HG03039 (cell line): ENCODE data around the gene DYNLL2.
A peak's percentile ranks its signal among the peaks of the same experiment; 100 is the strongest.
"Not testable (repeated sequence)": the region's sequence is repeated elsewhere in the genome, so short reads cannot be mapped to it uniquely, and the experiment has no call there.

ENCODE experiments used
- ATAC-seq: cut with Tn5 transposase; IDR thresholded peaks from one replicate; pipeline ENCODE4 v1.9.1; 2021; ENCODE audit warnings: mild to moderate bottlenecking, moderate library complexity; ENCODE audit not compliant: unreplicated experiment

The DYNLL2 gene

GRCh38 chr17:58082870-58083490 lies at the start of gene DYNLL2:
DYNLL2 (plus strand) TSS chr17:58083419; CDS start chr17:58087091, 3,672 bp downstream.
- ATAC-seq = peak; percentile 60

- ATAC-seq = no peak
Observed at GRCh38 chr17:58039975-58040374, 43.2 kb upstream of the DYNLL2 start.

- no peak for ATAC-seq
Observed at GRCh38 chr17:58040386-58040785, 42.8 kb upstream of the DYNLL2 start.

- ATAC-seq = no peak
Observed at GRCh38 chr17:58041161-58041560, 42.1 kb upstream of the DYNLL2 start.

GRCh38 chr17:58043221-58044181 lies 39.7 kb upstream of the DYNLL2 start:
- ATAC-seq = no peak

- ATAC-seq = not testable (repeated sequence)
Observed at GRCh38 chr17:58044256-58044655, 39.0 kb upstream of the DYNLL2 start.

GRCh38 chr17:58046239-58047094 lies 36.8 kb upstream of the DYNLL2 start:
- ATAC-seq = no peak

- ATAC-seq = no peak
Observed at GRCh38 chr17:58047376-58048150, 35.7 kb upstream of the DYNLL2 start.

GRCh38 chr17:58049533-58049932 lies 33.7 kb upstream of the DYNLL2 start:
- no peak for ATAC-seq

- no peak for ATAC-seq
Observed at GRCh38 chr17:58050966-58051365, 32.3 kb upstream of the DYNLL2 start.

- no peak for ATAC-seq
Observed at GRCh38 chr17:58051468-58051867, 31.8 kb upstream of the DYNLL2 start.

GRCh38 chr17:58052407-58052806 lies 30.8 kb upstream of the DYNLL2 start:
- no peak for ATAC-seq

- no peak for ATAC-seq
Observed at GRCh38 chr17:58052945-58053715, 30.1 kb upstream of the DYNLL2 start.

- ATAC-seq = no peak
Observed at GRCh38 chr17:58054641-58055040, 28.6 kb upstream of the DYNLL2 start.

GRCh38 chr17:58056476-58056875 lies 26.7 kb upstream of the DYNLL2 start:
- ATAC-seq = no peak

GRCh38 chr17:58059141-58059540 lies 24.1 kb upstream of the DYNLL2 start:
- no peak for ATAC-seq

- ATAC-seq = no peak
Observed at GRCh38 chr17:58060596-58061191, 22.5 kb upstream of the DYNLL2 start.

GRCh38 chr17:58061672-58062071 lies 21.5 kb upstream of the DYNLL2 start:
- ATAC-seq = no peak

GRCh38 chr17:58065238-58065637 lies 18.0 kb upstream of the DYNLL2 start:
- ATAC-seq = no peak
